Testis (tissue), 2 donors: ENCODE results near the gene ADCYAP1.

Experiments used
- POLR2A ChIP-seq: fragments of 450-650 bp; IDR thresholded peaks from one replicate; pipeline ENCODE4 v1.6.1; 2017; ENCODE audit warnings: antibody characterized with exemption, mild to moderate bottlenecking, moderate library complexity
- TF ChIP-seq, protein P1 (sequence below), 3 experiments: fragments of 450-650 bp in 2 of 3; fragments of 200-600 bp in 1 of 3; sonication (generic) in 1 of 3; IDR thresholded peaks; one replicate each; pipeline ENCODE4 v1.5.1; 2016 to 2019; ENCODE audit warnings: antibody characterized with exemption in 3 of 3, mild to moderate bottlenecking in 2 of 3, moderate library complexity in 1 of 3

DNA sequence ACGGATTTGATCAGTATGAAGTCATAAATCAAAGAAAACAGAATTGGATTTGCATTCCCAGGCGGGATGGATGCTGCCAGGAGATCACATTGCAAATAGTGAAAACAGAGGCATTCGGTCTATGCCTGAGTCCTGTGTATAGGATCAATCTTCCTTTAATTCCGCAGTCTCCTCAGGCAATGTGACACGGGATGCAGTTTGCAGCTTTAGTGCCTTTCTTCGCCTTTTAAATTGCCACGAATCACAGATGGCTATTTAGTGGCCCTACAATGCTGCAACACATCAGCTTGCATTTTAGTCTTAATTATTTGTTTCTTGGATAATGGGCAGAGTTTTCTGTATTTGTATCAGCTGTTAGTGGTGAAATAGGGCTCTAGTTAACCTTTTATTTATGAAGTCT is 6.8 kb downstream of the ADCYAP1 start:
- no peak for TF ChIP-seq POLR2A
- TF ChIP-seq, protein P1, sequence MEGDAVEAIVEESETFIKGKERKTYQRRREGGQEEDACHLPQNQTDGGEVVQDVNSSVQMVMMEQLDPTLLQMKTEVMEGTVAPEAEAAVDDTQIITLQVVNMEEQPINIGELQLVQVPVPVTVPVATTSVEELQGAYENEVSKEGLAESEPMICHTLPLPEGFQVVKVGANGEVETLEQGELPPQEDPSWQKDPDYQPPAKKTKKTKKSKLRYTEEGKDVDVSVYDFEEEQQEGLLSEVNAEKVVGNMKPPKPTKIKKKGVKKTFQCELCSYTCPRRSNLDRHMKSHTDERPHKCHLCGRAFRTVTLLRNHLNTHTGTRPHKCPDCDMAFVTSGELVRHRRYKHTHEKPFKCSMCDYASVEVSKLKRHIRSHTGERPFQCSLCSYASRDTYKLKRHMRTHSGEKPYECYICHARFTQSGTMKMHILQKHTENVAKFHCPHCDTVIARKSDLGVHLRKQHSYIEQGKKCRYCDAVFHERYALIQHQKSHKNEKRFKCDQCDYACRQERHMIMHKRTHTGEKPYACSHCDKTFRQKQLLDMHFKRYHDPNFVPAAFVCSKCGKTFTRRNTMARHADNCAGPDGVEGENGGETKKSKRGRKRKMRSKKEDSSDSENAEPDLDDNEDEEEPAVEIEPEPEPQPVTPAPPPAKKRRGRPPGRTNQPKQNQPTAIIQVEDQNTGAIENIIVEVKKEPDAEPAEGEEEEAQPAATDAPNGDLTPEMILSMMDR (IDR thresholded peaks at IDR 0.05): no peak
